Breast epithelium (tissue), 3 donors: Measurements from ENCODE around the gene ALOX5AP.

Source experiments
- POLR2A ChIP-seq: fragments of 450-650 bp; IDR thresholded peaks from one replicate; pipeline ENCODE4 v1.6.1; 2016; ENCODE audit warnings: antibody characterized with exemption, mild to moderate bottlenecking, moderate library complexity
- POLR2AphosphoS5 ChIP-seq, 3 donors: sonication (generic); formaldehyde crosslinking; IDR thresholded peaks; one replicate each; pipeline ENCODE4 v1.6.1; 2017; ENCODE audit warnings: antibody characterized with exemption in 3 of 3
- TF ChIP-seq, protein P1 (sequence below), 3 donors: fragments of 450-650 bp; IDR thresholded peaks; one replicate each; pipeline ENCODE4 v1.5.1; 2016 to 2017; ENCODE audit warnings: antibody characterized with exemption in 3 of 3, mild to moderate bottlenecking in 3 of 3, moderate library complexity in 3 of 3

DNA sequence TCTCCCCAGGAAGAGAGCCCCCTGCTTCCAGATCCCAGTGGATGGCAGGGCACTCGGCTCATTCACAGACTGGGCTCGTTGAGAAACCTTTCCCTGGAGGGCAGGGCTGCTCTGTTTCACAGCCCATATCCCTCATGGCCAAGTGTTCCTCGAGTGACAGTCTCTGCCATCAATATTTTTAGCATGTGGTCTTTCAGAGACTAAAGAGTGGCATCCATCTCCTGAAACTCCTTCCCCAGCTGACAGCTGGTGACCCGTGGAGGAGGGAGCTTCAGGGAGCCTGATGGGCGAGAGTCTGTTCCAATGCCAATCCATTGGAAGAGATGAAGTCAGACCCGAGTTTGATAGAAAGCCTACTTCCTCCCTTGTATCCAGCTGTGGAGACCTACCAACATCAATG is 30.7 kb upstream of the ALOX5AP start:
- TF ChIP-seq, protein P1, sequence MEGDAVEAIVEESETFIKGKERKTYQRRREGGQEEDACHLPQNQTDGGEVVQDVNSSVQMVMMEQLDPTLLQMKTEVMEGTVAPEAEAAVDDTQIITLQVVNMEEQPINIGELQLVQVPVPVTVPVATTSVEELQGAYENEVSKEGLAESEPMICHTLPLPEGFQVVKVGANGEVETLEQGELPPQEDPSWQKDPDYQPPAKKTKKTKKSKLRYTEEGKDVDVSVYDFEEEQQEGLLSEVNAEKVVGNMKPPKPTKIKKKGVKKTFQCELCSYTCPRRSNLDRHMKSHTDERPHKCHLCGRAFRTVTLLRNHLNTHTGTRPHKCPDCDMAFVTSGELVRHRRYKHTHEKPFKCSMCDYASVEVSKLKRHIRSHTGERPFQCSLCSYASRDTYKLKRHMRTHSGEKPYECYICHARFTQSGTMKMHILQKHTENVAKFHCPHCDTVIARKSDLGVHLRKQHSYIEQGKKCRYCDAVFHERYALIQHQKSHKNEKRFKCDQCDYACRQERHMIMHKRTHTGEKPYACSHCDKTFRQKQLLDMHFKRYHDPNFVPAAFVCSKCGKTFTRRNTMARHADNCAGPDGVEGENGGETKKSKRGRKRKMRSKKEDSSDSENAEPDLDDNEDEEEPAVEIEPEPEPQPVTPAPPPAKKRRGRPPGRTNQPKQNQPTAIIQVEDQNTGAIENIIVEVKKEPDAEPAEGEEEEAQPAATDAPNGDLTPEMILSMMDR (IDR thresholded peaks at IDR 0.05) = no peak
- no peak for TF ChIP-seq POLR2A
- TF ChIP-seq POLR2AphosphoS5 (IDR thresholded peaks at IDR 0.05) = no peak
